Neural progenitor cell (in vitro differentiated cells): ENCODE data around the gene TRAF3. TPM values are rescaled to one million over a fixed set of nuclear protein-coding genes. Genes with fewer than 3 reads are reported as not detected.

Source experiments
- DNase-seq: peaks from one replicate; pipeline ENCODE4 v3.0.0-alpha.2; 2016; ENCODE audit warnings: low spot score
- H2AFZ ChIP-seq: fragments of 200-600 bp; sonication (generic); replicated peaks from 2 replicates; pipeline ENCODE4 v1.6.1; 2016; ENCODE audit warnings: antibody characterized with exemption
- H3F3A ChIP-seq: fragments of 200-600 bp; sonication (generic); 2 replicates; pipeline ENCODE4 v1.6.1; 2016; ENCODE audit warnings: antibody characterized with exemption, low read depth
- H3K27ac ChIP-seq: fragments of 200-600 bp; sonication (generic); 2 replicates; pipeline ENCODE4 v1.5.1; 2016; ENCODE audit warnings: mild to moderate bottlenecking
- H3K27me3 ChIP-seq: fragments of 200-600 bp; sonication (generic); 2 replicates; pipeline ENCODE4 v1.6.1; 2016; ENCODE audit warnings: mild to moderate bottlenecking, moderate library complexity
- H3K36me3 ChIP-seq: fragments of 200-600 bp; sonication (generic); 2 replicates; pipeline ENCODE4 v1.5.1; 2016
- H3K4me1 ChIP-seq: fragments of 200-600 bp; sonication (generic); 2 replicates; pipeline ENCODE4 v1.6.1; 2016; ENCODE audit warnings: mixed run types
- H3K4me2 ChIP-seq: fragments of 200-600 bp; sonication (generic); 2 replicates; pipeline ENCODE4 v1.6.1; 2016
- H3K4me3 ChIP-seq: fragments of 200-600 bp; sonication (generic); 2 replicates; pipeline ENCODE4 v1.5.1; 2016
- H3K79me2 ChIP-seq: fragments of 200-600 bp; sonication (generic); 2 replicates; pipeline ENCODE4 v1.6.1; 2016; ENCODE audit warnings: low read depth
- H3K9ac ChIP-seq: fragments of 200-600 bp; sonication (generic); 2 replicates; pipeline ENCODE4 v1.6.1; 2016
- H3K9me3 ChIP-seq: fragments of 200-600 bp; sonication (generic); 2 replicates; pipeline ENCODE4 v1.5.1; 2016; ENCODE audit warnings: low read depth
- H4K20me1 ChIP-seq: fragments of 200-600 bp; sonication (generic); 2 replicates; pipeline ENCODE4 v1.6.1; 2016; ENCODE audit warnings: low read depth
- H3K27ac Mint-ChIP-seq: 3 replicates; pipeline ENCODE4 v1.8.0; 2021; ENCODE audit warnings: mixed read lengths
- H3K27me3 Mint-ChIP-seq: 2 replicates; pipeline ENCODE4 v1.8.0; 2022; ENCODE audit warnings: low read depth, mild to moderate bottlenecking, inconsistent platforms, moderate library complexity, mixed read lengths; ENCODE audit not compliant: insufficient read depth
- H3K36me3 Mint-ChIP-seq: 3 replicates; pipeline ENCODE4 v1.8.0; 2021; ENCODE audit warnings: mixed read lengths
- H3K4me1 Mint-ChIP-seq: 3 replicates; pipeline ENCODE4 v1.8.0; 2021; ENCODE audit warnings: mixed read lengths
- H3K4me3 Mint-ChIP-seq: 3 replicates; pipeline ENCODE4 v1.8.0; 2021; ENCODE audit warnings: mild to moderate bottlenecking, moderate library complexity, mixed read lengths
- H3K9me3 Mint-ChIP-seq: 3 replicates; pipeline ENCODE4 v1.8.0; 2020; ENCODE audit warnings: mixed read lengths
- CTCF ChIP-seq: fragments of 200-600 bp; sonication (generic); IDR thresholded peaks from 2 replicates; pipeline ENCODE4 v1.5.1; 2017; ENCODE audit warnings: antibody characterized with exemption, mild to moderate bottlenecking
- EZH2 ChIP-seq: fragments of 200-600 bp; sonication (generic); IDR thresholded peaks from 2 replicates; pipeline ENCODE4 v1.6.1; 2017; ENCODE audit warnings: antibody characterized with exemption, mild to moderate bottlenecking, moderate library complexity
- EZH2phosphoT487 ChIP-seq: fragments of 200-600 bp; sonication (generic); IDR thresholded peaks from 2 replicates; pipeline ENCODE4 v1.6.1; 2017; ENCODE audit warnings: antibody characterized with exemption
- total RNA-seq: library from RNA; depleted of rRNA; stranded (reverse); fragments of >200 nt; gene quantifications from 2 replicates; pipeline ENCODE4 v1.2.3, GENCODE V29; 2015; ENCODE audit warnings: low replicate concordance

TRAF3 gene
- total RNA-seq, 1 donor from 2014 or later = 18.1 TPM

- peaks cover 15% of the 10 kb centered on the region for H3K4me1 ChIP-seq
- Mint-ChIP-seq H3K27ac (no peak overlapping the region), H3K27me3 (peaks cover 6% of the 10 kb centered on the region), H3K36me3 (no peaks in the 10 kb centered on the region), H3K4me1 (peaks cover 6% of the 10 kb centered on the region), H3K9me3 (no peaks in the 10 kb centered on the region), H3K4me3 (no peak overlapping the region)
- H3K4me2 ChIP-seq = no peak overlapping the region
- H4K20me1 ChIP-seq = no peaks in the 10 kb centered on the region
- H3K9me3 ChIP-seq = no peaks in the 10 kb centered on the region
- H3K4me3 ChIP-seq = no peak overlapping the region
- no peak overlapping the region for H2AFZ ChIP-seq
- H3K79me2 ChIP-seq = no peaks in the 10 kb centered on the region
- peaks cover 58% of the 10 kb centered on the region for H3K27me3 ChIP-seq
- no peaks in the 10 kb centered on the region for H3K36me3 ChIP-seq
- DNase-seq = no peak
- no peak overlapping the region for H3K27ac ChIP-seq
- H3K9ac ChIP-seq = no peak overlapping the region
- no peak for TF ChIP-seq EZH2phosphoT487
- TF ChIP-seq EZH2 = no peak
- TF ChIP-seq CTCF = no peak
- H3F3A ChIP-seq = no peaks in the 10 kb centered on the region
These were observed 143.7 kb downstream of the TRAF3 start for GRCh38 chr14:102920998-102921304.

GRCh38 chr14:102922490-102923200 lies 145.4 kb downstream of the TRAF3 start, which contains the start of gene AMN:
AMN (plus strand) TSS chr14:102922663; CDS start chr14:102922689, 26 bp downstream.
- no peaks in the 10 kb centered on the region for H3K36me3 ChIP-seq
- H3K27me3 ChIP-seq = peaks cover 74% of the 10 kb centered on the region
- DNase-seq = peak; percentile 48
- no peaks in the 10 kb centered on the region for H3K9me3 Mint-ChIP-seq
- H3K36me3 Mint-ChIP-seq = no peaks in the 10 kb centered on the region
- peaks cover 21% of the 10 kb centered on the region for H3K4me1 ChIP-seq
- peak within 1 kb of the TSS; percentile 76 for H3K4me2 ChIP-seq
- H3K4me3 ChIP-seq = peak within 1 kb of the TSS; percentile 40
- H3F3A ChIP-seq = peaks cover 16% of the 10 kb centered on the region
- H3K79me2 ChIP-seq = no peaks in the 10 kb centered on the region
- H3K27ac ChIP-seq = no peak within 1 kb of the TSS
- H3K27ac Mint-ChIP-seq = no peak within 1 kb of the TSS
- H4K20me1 ChIP-seq = peaks cover 6% of the 10 kb centered on the region
- H3K4me3 Mint-ChIP-seq = no peak within 1 kb of the TSS
- H3K9me3 ChIP-seq = no peaks in the 10 kb centered on the region
- peaks cover 9% of the 10 kb centered on the region for H3K4me1 Mint-ChIP-seq
- peaks cover 15% of the 10 kb centered on the region for H3K27me3 Mint-ChIP-seq
- TF ChIP-seq EZH2phosphoT487 = no peak
- H2AFZ ChIP-seq = peak within 1 kb of the TSS; percentile 22
- H3K9ac ChIP-seq = no peak within 1 kb of the TSS

GRCh38 chr14:102923201-102923924 lies 146.1 kb downstream of the TRAF3 start:
- Mint-ChIP-seq H3K4me1 (peaks cover 9% of the 10 kb centered on the region), H3K36me3 (no peaks in the 10 kb centered on the region), H3K27ac (no peak overlapping the region), H3K9me3 (no peaks in the 10 kb centered on the region), H3K4me3 (no peak overlapping the region), H3K27me3 (peaks cover 15% of the 10 kb centered on the region)
- peak; percentile 45 for DNase-seq
- Histone ChIP-seq H3K27ac (no peak overlapping the region), H2AFZ (peak overlapping the region; percentile 22), H4K20me1 (peaks cover 6% of the 10 kb centered on the region), H3K9me3 (no peaks in the 10 kb centered on the region), H3K79me2 (no peaks in the 10 kb centered on the region), H3K27me3 (peaks cover 82% of the 10 kb centered on the region), H3F3A (peaks cover 19% of the 10 kb centered on the region), H3K4me2 (peak overlapping the region; percentile 76), H3K4me1 (peaks cover 26% of the 10 kb centered on the region), H3K9ac (no peak overlapping the region), H3K36me3 (no peaks in the 10 kb centered on the region), H3K4me3 (peak overlapping the region; percentile 40)
- TF ChIP-seq CTCF (no peak), EZH2 (peak; percentile 97), EZH2phosphoT487 (peak; percentile 89)
